KMS-11 (cell line): ENCODE measurements around the gene SLC26A2.
"Not testable (repeated sequence)": the region's sequence is repeated elsewhere in the genome, so short reads cannot be mapped to it uniquely, and the experiment has no call there.

ENCODE experiments used
- H2AFZ ChIP-seq: fragments of 200-600 bp; sonication (generic); 2 replicates; pipeline ENCODE4 v1.6.1; 2016; ENCODE audit warnings: antibody characterized with exemption, mixed run types, low read depth
- H3K27ac ChIP-seq: fragments of 200-600 bp; sonication (generic); 2 replicates; pipeline ENCODE4 v1.6.1; 2016; ENCODE audit warnings: mild to moderate bottlenecking, mixed run types
- H3K27me3 ChIP-seq: fragments of 200-600 bp; sonication (generic); 2 replicates; pipeline ENCODE4 v1.6.1; 2017; ENCODE audit warnings: mild to moderate bottlenecking, low read depth, mixed run types, moderate library complexity; ENCODE audit not compliant: insufficient read depth
- H3K36me3 ChIP-seq: fragments of 200-600 bp; sonication (generic); 2 replicates; pipeline ENCODE4 v1.6.1; 2017; ENCODE audit warnings: mild to moderate bottlenecking, mixed run types; ENCODE audit not compliant: insufficient read depth
- H3K4me1 ChIP-seq: fragments of 200-600 bp; sonication (generic); 2 replicates; pipeline ENCODE4 v1.6.1; 2016; ENCODE audit warnings: mild to moderate bottlenecking, low read depth, mixed run types; ENCODE audit not compliant: poor library complexity, severe bottlenecking
- H3K4me2 ChIP-seq: fragments of 200-600 bp; sonication (generic); 2 replicates; pipeline ENCODE4 v1.7.0; 2016; ENCODE audit warnings: mild to moderate bottlenecking, mixed run types
- H3K4me3 ChIP-seq: fragments of 200-600 bp; sonication (generic); IDR thresholded peaks from 2 replicates; pipeline ENCODE4 v1.6.1; 2017; ENCODE audit warnings: low read depth, low read length, mixed read lengths; ENCODE audit not compliant: insufficient read depth
- H3K79me2 ChIP-seq: fragments of 200-600 bp; sonication (generic); 2 replicates; pipeline ENCODE4 v1.6.1; 2016; ENCODE audit warnings: low read depth, mixed run types; ENCODE audit not compliant: insufficient read depth
- H3K9ac ChIP-seq: fragments of 200-600 bp; sonication (generic); 2 replicates; pipeline ENCODE4 v1.6.1; 2016; ENCODE audit warnings: mild to moderate bottlenecking, mixed run types
- H4K20me1 ChIP-seq: fragments of 200-600 bp; sonication (generic); 2 replicates; pipeline ENCODE4 v1.6.1; 2016; ENCODE audit warnings: mild to moderate bottlenecking, mixed run types; ENCODE audit not compliant: insufficient read depth
- CTCF ChIP-seq: fragments of 200-600 bp; sonication (generic); conservative IDR thresholded peaks from 2 replicates; pipeline ENCODE4 v1.6.1; 2017; ENCODE audit warnings: low read depth, mild to moderate bottlenecking, antibody characterized with exemption, low read length, moderate library complexity, mixed read lengths

SLC26A2 gene

DNA sequence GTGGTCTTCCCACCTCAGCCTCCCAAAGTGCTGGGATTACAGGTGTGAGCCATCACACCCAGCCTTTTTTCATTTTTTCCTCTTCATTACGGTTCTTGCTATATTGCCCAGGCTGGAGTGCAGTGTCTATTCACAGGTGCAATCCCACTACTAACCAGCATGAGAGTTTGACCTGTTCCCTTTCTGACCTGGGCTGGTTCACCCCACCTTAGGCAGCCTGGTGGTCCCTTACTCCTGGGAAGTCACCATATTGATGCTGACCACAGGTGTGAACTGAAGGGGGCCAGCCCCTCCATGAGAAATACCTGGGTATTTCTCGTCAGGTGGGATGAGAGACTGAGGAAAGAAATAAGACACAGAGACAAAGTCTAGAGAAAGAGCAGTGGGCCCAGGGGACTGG is 18.4 kb upstream of the SLC26A2 start:
- peaks cover 17% of the 10 kb centered on the region for H3K4me1 ChIP-seq
- H3K27me3 ChIP-seq = no peaks in the 10 kb centered on the region
- H3K4me2 ChIP-seq = no peak overlapping the region
- H3K4me3 ChIP-seq = no peak overlapping the region
- TF ChIP-seq CTCF = no peak
- no peaks in the 10 kb centered on the region for H3K36me3 ChIP-seq
- H2AFZ ChIP-seq = no peak overlapping the region
- H3K79me2 ChIP-seq = no peaks in the 10 kb centered on the region
- H3K9ac ChIP-seq = no peak overlapping the region
- H3K27ac ChIP-seq = no peak overlapping the region
- H4K20me1 ChIP-seq = no peaks in the 10 kb centered on the region

DNA sequence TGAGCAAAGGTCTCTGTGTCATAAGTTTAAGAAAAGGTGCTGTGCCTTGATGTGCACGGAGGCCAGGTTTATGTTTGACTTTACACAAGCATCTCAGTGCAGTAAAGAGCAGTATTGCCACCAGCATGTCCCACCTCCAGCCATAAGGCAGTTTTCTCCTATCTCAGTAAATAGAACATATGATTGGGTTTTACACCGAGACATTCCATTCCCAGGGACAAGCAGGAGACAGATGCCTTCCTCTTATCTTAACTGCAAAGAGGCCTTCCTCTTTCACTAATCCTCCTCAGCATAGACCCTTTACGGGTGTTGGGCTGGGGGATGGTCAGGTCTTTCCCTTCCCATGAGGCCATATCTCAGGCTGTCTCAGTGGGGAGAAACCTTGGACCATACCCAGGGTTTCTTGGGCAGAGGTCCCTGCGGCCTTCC is 17.8 kb upstream of the SLC26A2 start:
- peaks cover 17% of the 10 kb centered on the region for H3K4me1 ChIP-seq
- not testable (repeated sequence) for H3K79me2 ChIP-seq, H3K36me3 ChIP-seq, H4K20me1 ChIP-seq, H3K9ac ChIP-seq, H3K4me2 ChIP-seq, H2AFZ ChIP-seq, H3K27me3 ChIP-seq, H3K4me3 ChIP-seq, H3K27ac ChIP-seq

DNA sequence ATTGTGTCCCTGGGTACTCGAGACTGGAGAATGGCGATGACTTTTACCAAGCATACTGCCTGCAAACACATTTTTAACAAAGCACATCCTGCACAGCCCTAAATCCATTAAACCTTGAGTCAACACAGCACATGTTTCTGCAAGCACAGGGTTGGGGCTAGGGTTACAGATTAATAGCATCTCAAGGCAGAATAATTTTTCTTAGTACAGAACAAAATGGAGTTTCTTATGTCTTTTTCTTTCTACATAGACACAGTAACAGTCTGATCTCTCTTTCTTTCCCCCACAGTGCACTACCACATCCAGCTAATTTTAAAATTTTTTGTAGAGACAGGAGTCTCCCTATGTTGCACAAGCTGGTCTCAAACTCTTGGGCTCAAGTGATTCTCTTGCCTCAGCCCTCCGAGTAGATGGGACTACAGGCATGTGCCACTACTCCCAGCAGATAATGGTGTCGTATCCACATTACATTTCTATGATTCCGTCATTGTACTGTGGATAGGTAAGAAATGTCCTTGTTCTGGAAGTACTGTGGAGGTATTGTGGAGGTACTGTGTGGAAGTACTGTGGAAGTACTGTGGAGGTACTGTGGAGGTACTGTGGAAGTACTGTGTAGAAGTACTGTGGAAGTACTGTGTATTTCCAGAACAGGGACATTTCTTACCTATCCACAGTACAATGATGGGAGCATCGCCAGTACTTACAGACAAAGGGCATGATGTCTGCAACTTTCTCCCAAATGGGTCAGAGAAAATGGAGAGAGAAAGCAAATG is 17.2 kb upstream of the SLC26A2 start:
- H3K4me1 ChIP-seq = peaks cover 17% of the 10 kb centered on the region
- not testable (repeated sequence) for H3K79me2 ChIP-seq, H4K20me1 ChIP-seq, H2AFZ ChIP-seq, H3K4me2 ChIP-seq, H3K27ac ChIP-seq, H3K27me3 ChIP-seq, H3K36me3 ChIP-seq, H3K4me3 ChIP-seq, H3K9ac ChIP-seq

- Histone ChIP-seq H3K4me1 (peaks cover 10% of the 10 kb centered on the region), H4K20me1 (no peaks in the 10 kb centered on the region), H3K27me3 (no peaks in the 10 kb centered on the region), H2AFZ (no peak within 1 kb of the TSS), H3K27ac (no peak within 1 kb of the TSS), H3K36me3 (no peaks in the 10 kb centered on the region), H3K4me2 (no peak within 1 kb of the TSS), H3K4me3 (no peak within 1 kb of the TSS), H3K79me2 (no peaks in the 10 kb centered on the region), H3K9ac (no peak within 1 kb of the TSS)
- no peak for TF ChIP-seq CTCF
Observed at GRCh38 chr5:149944666-149945065, 15.9 kb upstream of the SLC26A2 start, which contains the start of gene PDE6A. Gene PDE6A, minus strand, starts transcription at chr5:149944793. Its CDS starts 120 bp downstream, at chr5:149944673.

DNA sequence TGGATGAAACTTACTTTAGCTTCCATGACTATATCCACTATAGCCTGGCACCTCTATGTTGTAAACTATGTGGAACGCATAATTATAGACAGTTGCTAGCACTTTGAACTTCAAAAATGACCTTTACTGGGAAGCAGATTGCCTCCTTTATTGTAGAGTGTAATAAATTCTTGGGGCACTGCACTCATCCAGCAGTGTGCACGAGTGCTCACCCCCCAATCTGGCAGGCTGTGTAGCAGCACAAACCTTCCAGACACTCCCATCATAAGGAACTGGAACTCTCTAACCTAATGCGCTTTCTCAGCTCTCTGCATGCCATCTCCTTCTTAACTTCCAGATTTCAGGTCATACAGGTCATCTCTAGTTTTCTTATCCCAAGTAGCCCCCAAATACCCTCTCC is 14.4 kb upstream of the SLC26A2 start:
- Histone ChIP-seq H2AFZ (no peak overlapping the region), H3K79me2 (no peaks in the 10 kb centered on the region), H3K4me2 (no peak overlapping the region), H4K20me1 (no peaks in the 10 kb centered on the region), H3K4me1 (no peaks in the 10 kb centered on the region), H3K4me3 (no peak overlapping the region), H3K36me3 (no peaks in the 10 kb centered on the region), H3K9ac (no peak overlapping the region), H3K27ac (no peak overlapping the region), H3K27me3 (no peaks in the 10 kb centered on the region)
- TF ChIP-seq CTCF = no peak
